HCT116 (cell line): ENCODE data around the gene CDC42SE2. TPM values are rescaled to one million over a fixed set of nuclear protein-coding genes. Genes with fewer than 3 reads are reported as not detected.

ENCODE experiments used
- ATAC-seq: fragments of 200-7000 bp; cut with Tn5 transposase; 2 replicates; pipeline ENCODE4 v1.9.1; 2020; ENCODE audit warnings: mild to moderate bottlenecking, moderate library complexity
- BruUV-seq: library from RNA; stranded (reverse); fragments of 400-500 nt; replicated peaks from 2 replicates; lab custom pipeline; 2021; lab: Mats Ljungman, UMichigan
- CTCF ChIA-PET: fragments of 300-600 bp; sonication (Branson Sonifier 250); formaldehyde crosslinking; loops from one replicate; lab custom pipeline; 2021; ENCODE audit warnings: antibody characterized with exemption; lab: Charles Lee
- POLR2A ChIA-PET: fragments of 300-600, 350-600 bp; sonication (Branson Sonifier 250); formaldehyde crosslinking; loops from one replicate; lab custom pipeline; 2021; ENCODE audit warnings: antibody characterized with exemption; lab: Charles Lee
- RAD21 ChIA-PET, 2 experiments: fragments of 300-600 bp; sonication (Branson Sonifier 250); formaldehyde crosslinking; loops; one replicate each; lab custom pipeline; 2023; ENCODE audit warnings: low total read pairs in 2 of 2; ENCODE audit not compliant: uncharacterized antibody in 2 of 2, unreplicated experiment in 2 of 2, low non-redundant PET in 1 of 2; lab: Charles Lee
- DNase-seq: peaks from one replicate; pipeline ENCODE4 v3.0.0-alpha.2; 2010; ENCODE audit warnings: low read depth, low spot score
- H2AFZ ChIP-seq: fragments of 200-600 bp; shearing (Covaris generic), sonication (generic); 2 replicates; pipeline ENCODE4 v1.6.1; 2017; ENCODE audit warnings: low read depth, mixed run types, mixed read lengths, antibody characterized with exemption, low read length; ENCODE audit not compliant: poor library complexity, severe bottlenecking
- H3K27ac ChIP-seq: 2 replicates; pipeline ENCODE4 v1.5.1; 2012; ENCODE audit warnings: low read depth, low read length
- H3K27me3 ChIP-seq: fragments of 200-600 bp; sonication (generic); 2 replicates; pipeline ENCODE4 v1.6.1; 2016; ENCODE audit warnings: mixed run types, low read length, mixed read lengths; ENCODE audit not compliant: insufficient read depth
- H3K36me3 ChIP-seq, 2 experiments: fragments of 200-500 bp in 1 of 2; fragments of 200-600 bp in 1 of 2; sonication (Bioruptor generic) in 1 of 2; sonication (generic) in 1 of 2; 2 replicates each; pipeline versions ENCODE4 v1.5.1 to v1.6.1; 2014 to 2016; ENCODE audit warnings: low read length in 2 of 2, inconsistent platforms in 1 of 2, mixed read lengths in 1 of 2, mixed run types in 1 of 2; ENCODE audit not compliant: insufficient read depth in 2 of 2, control insufficient read depth in 1 of 2
- H3K4me1 ChIP-seq, 2 experiments: fragments of 200-600 bp in 1 of 2; sonication (generic) in 1 of 2; 2 replicates each; pipeline versions ENCODE4 v1.5.1 to v1.6.1; 2012 to 2017; ENCODE audit warnings: low read length in 2 of 2, inconsistent platforms in 1 of 2, mild to moderate bottlenecking in 1 of 2, mixed read lengths in 1 of 2, mixed run types in 1 of 2, moderate library complexity in 1 of 2; ENCODE audit not compliant: insufficient read depth in 2 of 2, control insufficient read depth in 1 of 2
- H3K4me2 ChIP-seq: fragments of 200-600 bp; sonication (generic); 2 replicates; pipeline ENCODE4 v1.6.1; 2017; ENCODE audit warnings: mixed run types, low read length, mixed read lengths
- H3K4me3 ChIP-seq, 2 experiments: fragments of 200-600 bp in 1 of 2; sonication (generic) in 1 of 2; replicated peaks in 1 of 2; 2 replicates each; pipeline ENCODE4 v1.5.1; 2011 to 2016; ENCODE audit warnings: low read length in 2 of 2, control low read depth in 1 of 2, low read depth in 1 of 2, mild to moderate bottlenecking in 1 of 2, mixed read lengths in 1 of 2, mixed run types in 1 of 2
- H3K79me2 ChIP-seq: fragments of 200-600 bp; sonication (generic); 2 replicates; pipeline ENCODE4 v1.6.1; 2017; ENCODE audit warnings: mild to moderate bottlenecking, mixed run types, low read length, moderate library complexity, mixed read lengths; ENCODE audit not compliant: insufficient read depth
- H3K9ac ChIP-seq: fragments of 200-600 bp; sonication (generic); 2 replicates; pipeline ENCODE4 v1.6.1; 2016; ENCODE audit warnings: low read length, mixed read lengths
- H3K9me2 ChIP-seq: fragments of 200-600 bp; sonication (generic), shearing (Covaris generic); 2 replicates; pipeline ENCODE4 v1.6.1; 2017; ENCODE audit warnings: mixed run types, mild to moderate bottlenecking, moderate library complexity; ENCODE audit not compliant: insufficient read depth
- H3K9me3 ChIP-seq, 2 experiments: fragments of 200-500 bp in 1 of 2; fragments of 200-600 bp in 1 of 2; sonication (Bioruptor generic) in 1 of 2; sonication (generic) in 1 of 2; 2 replicates each; pipeline ENCODE4 v1.6.1; 2014 to 2017; ENCODE audit warnings: low read length in 2 of 2, mixed read lengths in 2 of 2, inconsistent platforms in 1 of 2, low read depth in 1 of 2, mild to moderate bottlenecking in 1 of 2, mixed run types in 1 of 2, moderate library complexity in 1 of 2; ENCODE audit not compliant: control insufficient read depth in 1 of 2, insufficient read depth in 1 of 2
- H4K20me1 ChIP-seq: fragments of 200-600 bp; sonication (generic), shearing (Covaris generic); 2 replicates; pipeline ENCODE4 v1.6.1; 2017; ENCODE audit warnings: mixed run types, mild to moderate bottlenecking, moderate library complexity; ENCODE audit not compliant: insufficient read depth
- ATF3 ChIP-seq: IDR thresholded peaks from 2 replicates; pipeline ENCODE4 v1.6.1; 2012
- CBX3 ChIP-seq: IDR thresholded peaks from 2 replicates; pipeline ENCODE4 v1.6.1; 2012; ENCODE audit warnings: low read depth
- CEBPB ChIP-seq: IDR thresholded peaks from 2 replicates; pipeline ENCODE4 v1.6.1; 2012; ENCODE audit warnings: low read depth
- CTCF ChIP-seq, 3 experiments: fragments of 200-600 bp in 1 of 3; sonication (generic) in 1 of 3; IDR thresholded peaks in 2 of 3; conservative IDR thresholded peaks in 1 of 3; 2 replicates each; pipeline ENCODE4 v1.5.1; 2012 to 2017; ENCODE audit warnings: low read depth in 2 of 3, low read length in 2 of 3, antibody characterized with exemption in 1 of 3, borderline replicate concordance in 1 of 3, control low read depth in 1 of 3, mild to moderate bottlenecking in 1 of 3, mixed read lengths in 1 of 3, mixed run types in 1 of 3, moderate library complexity in 1 of 3; ENCODE audit not compliant: insufficient read depth in 1 of 3
- ELF1 ChIP-seq: IDR thresholded peaks from 2 replicates; pipeline ENCODE4 v1.6.1; 2012; ENCODE audit warnings: low read depth, borderline replicate concordance
- EZH2 ChIP-seq: fragments of 200-600 bp; sonication (generic); IDR thresholded peaks from 2 replicates; pipeline ENCODE4 v1.6.1; 2017; ENCODE audit warnings: antibody characterized with exemption, mixed run types
- FOSL1 ChIP-seq: IDR thresholded peaks from 2 replicates; pipeline ENCODE4 v1.6.1; 2012; ENCODE audit warnings: low read depth
- POLR2AphosphoS5 ChIP-seq: IDR thresholded peaks from 2 replicates; pipeline ENCODE4 v1.6.1; 2011; ENCODE audit warnings: mild to moderate bottlenecking, low read depth, low read length, moderate library complexity
- RAD21 ChIP-seq: IDR thresholded peaks from 2 replicates; pipeline ENCODE4 v1.6.1; 2012; ENCODE audit warnings: low read depth, mild to moderate bottlenecking
- SIN3A ChIP-seq: IDR thresholded peaks from 2 replicates; pipeline ENCODE4 v1.6.1; 2012; ENCODE audit warnings: low read depth
- SP1 ChIP-seq: IDR thresholded peaks from 2 replicates; pipeline ENCODE4 v1.6.1; 2012; ENCODE audit warnings: low read depth
- YY1 ChIP-seq: IDR thresholded peaks from 2 replicates; pipeline ENCODE4 v1.6.1; 2011; ENCODE audit warnings: low read length, low read depth, moderate library complexity, mild to moderate bottlenecking; ENCODE audit not compliant: insufficient replicate concordance; ENCODE audit errors: extremely low read depth
- ZBTB33 ChIP-seq: IDR thresholded peaks from 2 replicates; pipeline ENCODE4 v1.6.1; 2011; ENCODE audit warnings: mild to moderate bottlenecking, low read length, moderate library complexity; ENCODE audit not compliant: insufficient replicate concordance; ENCODE audit errors: extremely low read depth
- ZFX ChIP-seq: fragments of 450-650 bp; IDR thresholded peaks from 2 replicates; pipeline ENCODE4 v1.6.1; 2017
- intact Hi-C: fragments of 100-400 bp; cut with micrococcal nuclease; formaldehyde crosslinking; loops from 2 replicates; pipeline ENCODE4 v1.10.0; 2022
- total RNA-seq: library from RNA; stranded (reverse); gene quantifications from one replicate; pipeline ENCODE4 v1.2.1, GENCODE V29; 2021; ENCODE audit not compliant: unreplicated experiment
- TF ChIP-seq, protein P1 (sequence below): IDR thresholded peaks from 2 replicates; pipeline ENCODE4 v1.6.1; 2012
- TF ChIP-seq, protein P2 (sequence below): IDR thresholded peaks from 2 replicates; pipeline ENCODE4 v1.6.1; 2012; ENCODE audit warnings: low read depth

Gene CDC42SE2
- total RNA-seq, 1 experiment from 2014 or later = 27.0 TPM

GRCh38 chr5:131406975-131407638 is 143.3 kb downstream of the CDC42SE2 start:
- intact Hi-C loops = no loop called here
- CTCF ChIA-PET = no interaction called here
- RAD21 ChIA-PET = no interaction called here
- no peaks in the 10 kb centered on the region for H3K27me3 ChIP-seq
- H3K9ac ChIP-seq = no peak overlapping the region
- no peak for DNase-seq
- no peak overlapping the region for H3K27ac ChIP-seq
- peaks cover 3 to 4% of the 10 kb centered on the region in 2 experiments; a peak in 2 of 4 replicates for H3K36me3 ChIP-seq
- POLR2A ChIA-PET = no interaction called here
- H3K4me2 ChIP-seq = no peak overlapping the region
- no peak overlapping the region for H3K4me3 ChIP-seq
- H3K9me3 ChIP-seq = no peaks in the 10 kb centered on the region
- H3K4me1 ChIP-seq = no peaks in the 10 kb centered on the region
- no peaks in the 10 kb centered on the region for H3K9me2 ChIP-seq
- H4K20me1 ChIP-seq = no peaks in the 10 kb centered on the region
- no peaks in the 10 kb centered on the region for H3K79me2 ChIP-seq
- H2AFZ ChIP-seq = no peak overlapping the region
- TF ChIP-seq, protein P1, sequence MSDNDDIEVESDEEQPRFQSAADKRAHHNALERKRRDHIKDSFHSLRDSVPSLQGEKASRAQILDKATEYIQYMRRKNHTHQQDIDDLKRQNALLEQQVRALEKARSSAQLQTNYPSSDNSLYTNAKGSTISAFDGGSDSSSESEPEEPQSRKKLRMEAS = no peak
- TF ChIP-seq EZH2 = no peak
- no peak for TF ChIP-seq FOSL1
- TF ChIP-seq ZFX = no peak
- TF ChIP-seq CEBPB = no peak
- no peak for TF ChIP-seq SIN3A
- TF ChIP-seq ZBTB33 = no peak
- TF ChIP-seq, protein P2, sequence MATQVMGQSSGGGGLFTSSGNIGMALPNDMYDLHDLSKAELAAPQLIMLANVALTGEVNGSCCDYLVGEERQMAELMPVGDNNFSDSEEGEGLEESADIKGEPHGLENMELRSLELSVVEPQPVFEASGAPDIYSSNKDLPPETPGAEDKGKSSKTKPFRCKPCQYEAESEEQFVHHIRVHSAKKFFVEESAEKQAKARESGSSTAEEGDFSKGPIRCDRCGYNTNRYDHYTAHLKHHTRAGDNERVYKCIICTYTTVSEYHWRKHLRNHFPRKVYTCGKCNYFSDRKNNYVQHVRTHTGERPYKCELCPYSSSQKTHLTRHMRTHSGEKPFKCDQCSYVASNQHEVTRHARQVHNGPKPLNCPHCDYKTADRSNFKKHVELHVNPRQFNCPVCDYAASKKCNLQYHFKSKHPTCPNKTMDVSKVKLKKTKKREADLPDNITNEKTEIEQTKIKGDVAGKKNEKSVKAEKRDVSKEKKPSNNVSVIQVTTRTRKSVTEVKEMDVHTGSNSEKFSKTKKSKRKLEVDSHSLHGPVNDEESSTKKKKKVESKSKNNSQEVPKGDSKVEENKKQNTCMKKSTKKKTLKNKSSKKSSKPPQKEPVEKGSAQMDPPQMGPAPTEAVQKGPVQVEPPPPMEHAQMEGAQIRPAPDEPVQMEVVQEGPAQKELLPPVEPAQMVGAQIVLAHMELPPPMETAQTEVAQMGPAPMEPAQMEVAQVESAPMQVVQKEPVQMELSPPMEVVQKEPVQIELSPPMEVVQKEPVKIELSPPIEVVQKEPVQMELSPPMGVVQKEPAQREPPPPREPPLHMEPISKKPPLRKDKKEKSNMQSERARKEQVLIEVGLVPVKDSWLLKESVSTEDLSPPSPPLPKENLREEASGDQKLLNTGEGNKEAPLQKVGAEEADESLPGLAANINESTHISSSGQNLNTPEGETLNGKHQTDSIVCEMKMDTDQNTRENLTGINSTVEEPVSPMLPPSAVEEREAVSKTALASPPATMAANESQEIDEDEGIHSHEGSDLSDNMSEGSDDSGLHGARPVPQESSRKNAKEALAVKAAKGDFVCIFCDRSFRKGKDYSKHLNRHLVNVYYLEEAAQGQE = no peak
- no peak for TF ChIP-seq RAD21
- no peak for TF ChIP-seq ATF3
- TF ChIP-seq POLR2AphosphoS5 = no peak
- no peak for TF ChIP-seq CBX3
- no peak for TF ChIP-seq SP1
- no peak for TF ChIP-seq ELF1
- no peak for TF ChIP-seq CTCF (IDR thresholded peaks at IDR 0.05 in 2 of 3, conservative IDR thresholded peaks at IDR 0.05 in 1 of 3; ENCODE audit: borderline replicate concordance in 1 of 3, insufficient read depth in 1 of 3, low read depth in 2 of 3, low read length in 2 of 3)
- no peak for TF ChIP-seq YY1
- no peak for ATAC-seq
- no TSS peak for BruUV-seq
